Measurements from ENCODE around the gene FOXK1.

The FOXK1 gene

GRCh38 chr7:4808565-4808964 is 126.5 kb downstream of the FOXK1 start:
- no peak for DNase-seq (ENCODE audit: extremely low read depth, low read depth)
- TF ChIP-seq, protein P1, sequence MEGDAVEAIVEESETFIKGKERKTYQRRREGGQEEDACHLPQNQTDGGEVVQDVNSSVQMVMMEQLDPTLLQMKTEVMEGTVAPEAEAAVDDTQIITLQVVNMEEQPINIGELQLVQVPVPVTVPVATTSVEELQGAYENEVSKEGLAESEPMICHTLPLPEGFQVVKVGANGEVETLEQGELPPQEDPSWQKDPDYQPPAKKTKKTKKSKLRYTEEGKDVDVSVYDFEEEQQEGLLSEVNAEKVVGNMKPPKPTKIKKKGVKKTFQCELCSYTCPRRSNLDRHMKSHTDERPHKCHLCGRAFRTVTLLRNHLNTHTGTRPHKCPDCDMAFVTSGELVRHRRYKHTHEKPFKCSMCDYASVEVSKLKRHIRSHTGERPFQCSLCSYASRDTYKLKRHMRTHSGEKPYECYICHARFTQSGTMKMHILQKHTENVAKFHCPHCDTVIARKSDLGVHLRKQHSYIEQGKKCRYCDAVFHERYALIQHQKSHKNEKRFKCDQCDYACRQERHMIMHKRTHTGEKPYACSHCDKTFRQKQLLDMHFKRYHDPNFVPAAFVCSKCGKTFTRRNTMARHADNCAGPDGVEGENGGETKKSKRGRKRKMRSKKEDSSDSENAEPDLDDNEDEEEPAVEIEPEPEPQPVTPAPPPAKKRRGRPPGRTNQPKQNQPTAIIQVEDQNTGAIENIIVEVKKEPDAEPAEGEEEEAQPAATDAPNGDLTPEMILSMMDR (IDR thresholded peaks at IDR 0.05; ENCODE audit: low read depth, low read length, missing control alignments), result no peak
- no peak overlapping the region for H3K4me3 ChIP-seq (replicated peaks; ENCODE audit: low read depth, low read length)

DNA sequence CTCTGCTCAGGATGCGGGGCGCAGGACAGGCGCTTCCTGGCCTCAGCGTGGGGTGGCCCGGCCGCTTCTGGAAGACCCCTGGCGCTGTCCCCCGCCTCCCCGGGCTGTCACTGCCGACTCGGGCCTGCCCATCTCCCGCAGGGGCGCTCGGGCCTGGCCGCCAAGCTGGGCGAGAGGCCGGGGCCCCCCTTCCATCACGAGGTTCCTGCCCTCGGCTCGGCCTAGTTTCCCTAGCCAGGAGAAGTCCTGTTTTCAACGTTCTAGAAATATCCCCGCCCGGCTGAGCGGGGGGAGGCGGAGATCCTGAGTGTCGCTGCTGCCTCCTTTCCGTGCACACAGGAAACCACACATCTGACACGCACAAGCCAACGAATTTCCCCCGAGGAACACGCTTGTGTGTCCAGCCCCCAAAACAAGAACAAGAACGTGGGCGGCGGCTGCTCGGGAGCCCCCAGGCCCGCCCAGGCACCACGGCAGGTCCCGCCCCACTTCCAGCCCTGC is 127.0 kb downstream of the FOXK1 start:
- TF ChIP-seq, protein P1 (IDR thresholded peaks at IDR 0.05; ENCODE audit: low read depth, low read length, missing control alignments), result no peak
- H3K4me3 ChIP-seq (replicated peaks; ENCODE audit: low read depth, low read length), result no peak overlapping the region
- DNase-seq (ENCODE audit: extremely low read depth, low read depth), result no peak

GRCh38 chr7:4809666-4810065 is 127.6 kb downstream of the FOXK1 start:
- H3K4me3 ChIP-seq (replicated peaks; ENCODE audit: low read depth, low read length), result no peak overlapping the region
- no peak for DNase-seq (ENCODE audit: extremely low read depth, low read depth)
- TF ChIP-seq, protein P1 (IDR thresholded peaks at IDR 0.05; ENCODE audit: low read depth, low read length, missing control alignments), result no peak

GRCh38 chr7:4814433-4814832 is 132.3 kb downstream of the FOXK1 start:
- DNase-seq (ENCODE audit: extremely low read depth, low read depth), result no peak
- H3K4me3 ChIP-seq (replicated peaks; ENCODE audit: low read depth, low read length), result no peak overlapping the region
- TF ChIP-seq, protein P1 (IDR thresholded peaks at IDR 0.05; ENCODE audit: low read depth, low read length, missing control alignments), result no peak

GRCh38 chr7:4815121-4815520 is 133.0 kb downstream of the FOXK1 start:
- no peak for DNase-seq (ENCODE audit: extremely low read depth, low read depth)
- TF ChIP-seq, protein P1 (IDR thresholded peaks at IDR 0.05; ENCODE audit: low read depth, low read length, missing control alignments), result no peak

DNA sequence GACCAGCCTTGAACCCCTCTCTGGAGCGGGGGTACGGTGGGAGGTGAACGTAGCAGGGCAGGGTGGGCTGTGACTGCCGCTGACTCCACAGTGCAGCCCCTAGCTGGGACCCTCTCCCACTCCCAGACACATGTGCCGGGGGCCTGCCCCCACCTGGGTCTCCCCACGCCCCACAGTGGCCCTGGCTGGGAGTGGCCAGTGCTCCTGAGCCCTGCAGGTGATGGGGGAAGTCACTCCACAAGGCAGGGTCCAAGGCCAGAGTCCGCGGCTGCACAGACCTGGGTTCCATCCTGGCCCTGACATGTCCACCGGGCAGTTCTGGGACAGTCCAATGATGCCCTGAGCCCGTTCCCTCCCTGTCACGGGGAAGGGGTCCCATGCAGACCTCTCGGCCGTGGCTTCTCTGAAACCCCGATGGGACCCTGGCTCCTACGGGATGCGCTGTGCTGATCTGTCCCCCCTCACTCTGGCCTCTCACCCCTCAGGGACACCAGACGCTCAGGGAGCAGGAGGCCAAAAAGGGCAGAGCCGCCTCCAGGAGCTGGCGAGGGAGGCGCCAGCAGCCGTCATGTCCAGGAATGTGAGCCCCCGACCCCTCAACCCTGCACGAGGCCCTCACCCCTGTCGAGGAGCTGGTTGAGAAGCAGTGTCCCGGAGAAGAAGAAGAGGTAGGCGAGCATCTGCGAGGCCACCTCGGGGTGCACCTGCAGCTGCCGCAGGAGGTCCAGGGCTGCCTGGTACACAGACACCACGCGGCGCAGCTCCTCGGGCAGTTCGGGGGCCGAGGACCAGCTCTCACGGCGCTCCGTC is 133.7 kb downstream of the FOXK1 start:
- DNase-seq (ENCODE audit: extremely low read depth, low read depth), result no peak
- no peak overlapping the region for H3K4me3 ChIP-seq (replicated peaks; ENCODE audit: low read depth, low read length)
- TF ChIP-seq, protein P1 (IDR thresholded peaks at IDR 0.05; ENCODE audit: low read depth, low read length, missing control alignments), result no peak

More at GRCh38 chr7:4815121-4815520, 133.0 kb downstream of the FOXK1 start:
- no peak overlapping the region for H3K4me3 ChIP-seq (replicated peaks; ENCODE audit: low read depth, low read length)
